ENCODE measurements around the gene MZB1.

Gene MZB1, protein sequence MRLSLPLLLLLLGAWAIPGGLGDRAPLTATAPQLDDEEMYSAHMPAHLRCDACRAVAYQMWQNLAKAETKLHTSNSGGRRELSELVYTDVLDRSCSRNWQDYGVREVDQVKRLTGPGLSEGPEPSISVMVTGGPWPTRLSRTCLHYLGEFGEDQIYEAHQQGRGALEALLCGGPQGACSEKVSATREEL

DNA sequence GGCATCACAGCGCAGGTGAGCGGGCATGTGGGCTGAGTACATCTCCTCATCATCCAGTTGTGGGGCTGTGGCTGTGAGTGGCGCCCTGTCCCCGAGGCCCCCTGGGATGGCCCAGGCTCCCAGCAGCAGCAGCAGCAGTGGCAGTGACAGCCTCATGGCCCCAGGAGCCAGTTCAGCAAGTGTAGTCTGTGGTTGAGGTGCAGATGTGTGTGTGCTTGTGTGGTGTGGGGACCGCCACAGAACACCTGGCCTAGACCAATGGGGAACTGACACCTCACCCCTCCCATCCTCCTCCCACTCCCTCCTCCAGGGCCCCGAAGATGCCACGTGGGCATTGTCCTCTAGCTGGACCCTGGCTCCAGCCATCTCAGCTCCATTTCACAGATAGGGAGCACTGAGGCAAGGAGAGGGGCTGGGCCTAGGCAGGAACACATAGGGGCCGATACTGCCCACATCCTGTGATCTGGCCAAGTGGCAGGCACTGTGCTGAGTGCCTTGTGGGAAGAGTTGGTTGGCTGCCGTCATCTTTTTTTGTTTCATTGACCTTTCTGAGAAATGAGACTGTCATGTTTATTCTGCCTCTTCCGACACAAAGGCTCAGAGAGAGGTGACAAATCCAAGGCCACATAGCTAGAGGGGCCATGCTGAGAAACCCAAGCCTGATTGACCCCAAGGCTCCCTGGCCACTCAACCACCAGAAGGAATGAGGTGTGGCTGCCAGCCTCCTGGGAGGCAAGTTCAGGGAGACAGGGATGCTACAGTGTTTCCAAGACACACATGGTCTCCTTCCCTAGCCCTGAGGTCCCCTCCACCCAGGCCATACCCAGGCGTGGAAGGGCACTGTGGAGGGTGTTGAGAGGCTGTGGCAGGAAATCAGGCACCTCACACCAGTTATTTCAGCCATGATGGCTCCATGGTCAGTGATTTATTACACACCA lies at the start of gene MZB1:
TSS of gene MZB1 (minus strand) at position 213 of the 938 bp plus-strand sequence. CDS start at position 156, 57 bp downstream.
- DNase-seq (ENCODE audit: low read depth in 2 of 2) = peak in 1 of 2 donors; percentile 47

DNA sequence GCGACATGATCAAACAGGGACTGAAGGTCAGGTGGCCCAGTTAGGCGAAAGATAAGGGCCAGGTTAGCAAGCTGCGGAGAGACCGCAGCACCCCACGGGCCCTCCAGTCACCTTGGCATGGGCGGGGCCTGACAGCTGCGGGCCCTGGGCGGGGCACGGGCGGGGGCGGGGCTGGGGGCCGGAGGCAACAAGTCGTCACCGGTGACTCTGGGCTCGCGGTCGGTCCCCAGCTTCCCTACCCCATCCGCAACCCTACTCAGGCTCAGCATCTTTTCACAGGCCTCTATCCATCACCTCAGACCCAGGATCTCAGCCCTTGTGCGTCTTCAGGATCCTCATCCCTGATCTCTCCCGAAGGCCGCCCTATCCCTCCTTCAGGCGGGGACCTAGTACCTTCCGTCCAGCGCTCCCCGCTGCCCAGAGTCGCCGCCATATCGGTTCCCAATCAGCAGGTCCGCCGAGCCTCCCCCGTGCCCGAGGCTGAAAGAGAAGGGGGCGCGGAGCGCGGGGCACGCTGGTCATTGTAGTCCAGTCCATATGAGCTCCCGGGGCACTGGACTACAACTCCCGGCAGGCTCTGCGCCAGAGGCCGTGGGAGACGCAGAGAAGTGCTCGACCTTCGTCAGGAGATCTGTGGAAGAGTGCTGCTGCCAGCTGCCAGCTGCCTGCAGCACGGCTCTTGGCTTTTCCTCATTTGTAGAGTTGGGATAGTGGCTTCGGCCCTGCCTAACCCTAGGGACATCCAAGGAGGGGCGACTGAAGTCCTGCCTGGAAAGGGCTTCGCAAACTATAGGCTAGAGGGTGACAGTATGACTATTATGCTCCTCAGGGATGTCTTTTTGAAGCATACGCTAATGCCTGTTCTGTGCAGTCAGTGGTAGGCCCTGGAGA lies 49.5 kb upstream of the MZB1 start, which contains the start of gene DNAJC18:
TSS of gene DNAJC18 (minus strand) at position 513 of the 891 bp plus-strand sequence. CDS start at position 433, 80 bp downstream.
- DNase-seq (ENCODE audit: low read depth in 2 of 2) = peak; percentile 90 to 91

DNA sequence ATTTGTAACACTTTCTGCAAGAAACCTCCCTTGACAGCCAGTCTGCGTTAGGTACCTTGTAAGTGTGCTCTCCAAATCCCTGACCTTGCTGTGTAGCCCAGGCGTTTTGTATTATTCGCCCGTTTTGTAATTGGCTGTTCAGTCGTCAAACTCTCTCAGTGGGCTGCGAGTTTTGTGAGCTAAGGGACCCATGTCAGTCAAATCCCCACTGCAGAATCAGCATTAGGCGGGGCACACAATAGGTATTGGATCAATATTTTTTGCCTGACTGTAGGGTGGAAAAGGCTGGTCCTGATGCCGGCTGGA lies 48.9 kb upstream of the MZB1 start:
- DNase-seq (ENCODE audit: low read depth in 2 of 2) = no peak

DNA sequence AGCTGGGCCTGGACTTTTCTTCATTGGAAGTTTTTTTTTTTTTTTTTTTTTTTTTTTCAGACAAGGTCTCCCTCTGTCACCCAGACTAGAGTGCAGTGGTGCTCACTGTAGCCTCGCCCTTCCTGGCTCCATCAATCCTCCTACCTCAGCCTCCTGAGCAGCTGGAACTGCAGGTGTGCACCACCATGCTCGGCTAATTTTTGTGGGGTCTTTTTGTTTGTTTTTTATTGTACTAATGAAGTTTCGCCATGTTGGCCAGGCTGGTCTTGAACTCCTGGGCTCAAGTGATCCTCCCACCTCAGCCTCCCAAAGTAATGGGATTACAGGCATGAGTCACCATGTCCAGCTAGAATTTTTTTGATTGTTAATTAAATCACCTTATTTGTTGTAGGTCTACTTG lies 46.0 kb upstream of the MZB1 start:
- DNase-seq (ENCODE audit: low read depth in 2 of 2) = no peak

DNA sequence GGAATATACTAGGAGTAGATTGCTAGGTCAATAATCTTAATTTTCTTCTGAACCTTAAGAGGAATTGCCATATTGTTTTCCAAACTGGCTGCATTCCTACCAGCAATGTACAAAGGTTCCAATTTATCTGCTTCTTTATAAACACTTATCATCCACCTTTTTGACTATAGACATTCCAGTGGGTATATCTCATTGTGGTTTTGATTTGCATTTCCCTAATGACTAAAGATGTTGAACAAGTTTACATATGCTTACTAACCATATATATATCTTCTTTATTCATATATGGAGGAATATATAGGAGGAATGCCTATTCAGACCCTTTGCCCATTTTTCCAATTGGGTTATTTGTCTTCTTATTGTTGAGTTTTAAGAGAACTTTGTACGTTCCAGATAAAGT lies 42.0 kb upstream of the MZB1 start:
- DNase-seq (ENCODE audit: low read depth in 2 of 2) = no peak

DNA sequence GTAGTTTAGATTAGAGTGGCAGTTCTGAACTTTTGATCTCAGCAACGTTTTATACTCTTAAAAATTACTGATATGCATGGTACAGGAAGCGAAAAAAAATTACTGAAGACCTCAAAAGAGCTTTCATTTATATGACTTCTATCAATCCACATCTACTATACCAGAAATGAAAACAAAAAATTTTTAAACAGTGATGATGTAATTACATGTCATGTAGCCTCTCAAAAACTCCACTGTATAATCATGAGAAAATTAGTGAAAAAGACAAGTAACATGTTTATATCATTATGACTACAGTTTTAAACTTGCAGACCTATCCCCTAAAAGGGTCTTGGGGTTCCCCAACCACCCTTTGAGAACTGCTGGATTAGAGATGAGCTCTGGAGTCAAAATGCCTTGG lies 40.3 kb upstream of the MZB1 start:
- no peak for DNase-seq (ENCODE audit: low read depth in 2 of 2)

DNA sequence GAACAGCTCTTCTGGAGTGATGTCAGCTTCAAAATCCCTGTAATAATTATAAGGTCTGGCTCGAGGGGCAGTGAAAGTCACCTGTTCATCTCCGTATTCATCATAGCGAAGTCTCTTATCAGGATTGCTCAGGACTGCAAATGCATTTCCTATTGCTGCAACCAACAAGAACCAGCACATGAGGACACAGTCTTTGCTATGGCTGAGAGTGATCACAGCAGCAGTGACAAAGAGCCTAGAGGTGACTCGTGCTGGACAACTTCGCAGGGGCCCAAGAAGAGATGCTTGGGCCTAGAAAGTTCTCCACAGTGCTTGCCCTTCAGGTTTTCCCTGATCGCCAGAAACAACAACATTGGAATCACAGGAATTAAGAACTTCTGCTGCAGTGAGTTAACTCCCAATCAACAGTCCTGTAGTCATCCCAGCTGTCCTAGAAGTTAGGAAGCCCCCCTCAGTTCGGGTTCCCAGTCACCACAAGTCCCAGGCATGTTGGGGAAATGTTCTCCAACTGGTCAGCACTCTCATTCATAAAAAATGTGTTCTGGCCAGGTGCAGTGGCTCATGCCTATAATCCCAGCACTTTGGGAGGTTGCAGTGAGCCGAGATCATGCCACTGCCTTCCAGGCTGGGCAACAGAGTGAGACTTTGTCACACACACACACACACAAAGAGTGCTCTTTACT lies 36.6 kb upstream of the MZB1 start:
- no peak for DNase-seq (ENCODE audit: low read depth in 2 of 2)

DNA sequence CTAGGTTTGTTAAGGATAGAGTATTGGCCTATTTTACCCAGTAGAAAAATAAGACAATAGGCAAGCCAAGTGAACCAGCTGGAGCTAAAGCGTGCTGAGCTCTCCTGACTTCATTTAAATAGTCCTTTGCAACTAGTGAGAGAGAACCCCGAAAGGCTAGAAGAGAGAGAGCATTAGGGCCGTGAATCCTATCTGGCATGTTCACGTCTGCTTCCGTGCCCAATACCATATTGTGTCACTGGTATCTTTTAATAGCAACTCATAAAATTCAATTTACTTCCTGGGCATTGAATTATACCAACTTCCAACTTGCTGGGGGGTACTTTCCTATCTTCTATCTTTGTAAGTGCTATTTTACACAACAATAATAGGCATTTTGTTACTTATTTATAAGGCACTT lies 35.8 kb upstream of the MZB1 start:
- DNase-seq (ENCODE audit: low read depth in 2 of 2) = no peak

DNA sequence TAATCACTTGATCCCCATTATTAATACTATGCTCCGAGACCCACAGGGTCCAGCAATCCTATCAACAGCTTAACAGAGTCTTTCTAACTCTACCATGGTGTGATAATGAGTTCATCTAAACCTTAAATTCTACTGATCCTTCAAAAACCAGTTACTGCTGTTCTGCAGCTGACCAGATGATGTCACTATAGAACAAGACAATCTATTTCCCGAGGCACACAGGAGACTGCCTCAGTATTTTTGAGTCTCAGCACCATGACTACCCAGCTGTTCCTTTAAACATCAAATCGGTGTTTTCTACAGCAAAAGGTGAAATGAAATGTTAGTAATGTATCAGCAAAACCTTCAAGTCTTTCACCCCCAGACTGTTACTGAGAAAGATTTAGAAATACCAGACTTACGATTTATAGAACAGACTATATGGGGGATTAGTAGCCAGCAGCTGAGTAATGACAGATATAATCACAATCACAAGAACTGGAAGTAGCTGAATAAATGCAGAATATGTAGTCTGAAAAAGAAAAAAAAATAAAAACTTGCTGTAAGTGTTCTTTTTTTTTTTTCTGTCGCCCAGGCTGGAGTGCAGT lies 32.7 kb upstream of the MZB1 start:
- no peak for DNase-seq (ENCODE audit: low read depth in 2 of 2)

DNA sequence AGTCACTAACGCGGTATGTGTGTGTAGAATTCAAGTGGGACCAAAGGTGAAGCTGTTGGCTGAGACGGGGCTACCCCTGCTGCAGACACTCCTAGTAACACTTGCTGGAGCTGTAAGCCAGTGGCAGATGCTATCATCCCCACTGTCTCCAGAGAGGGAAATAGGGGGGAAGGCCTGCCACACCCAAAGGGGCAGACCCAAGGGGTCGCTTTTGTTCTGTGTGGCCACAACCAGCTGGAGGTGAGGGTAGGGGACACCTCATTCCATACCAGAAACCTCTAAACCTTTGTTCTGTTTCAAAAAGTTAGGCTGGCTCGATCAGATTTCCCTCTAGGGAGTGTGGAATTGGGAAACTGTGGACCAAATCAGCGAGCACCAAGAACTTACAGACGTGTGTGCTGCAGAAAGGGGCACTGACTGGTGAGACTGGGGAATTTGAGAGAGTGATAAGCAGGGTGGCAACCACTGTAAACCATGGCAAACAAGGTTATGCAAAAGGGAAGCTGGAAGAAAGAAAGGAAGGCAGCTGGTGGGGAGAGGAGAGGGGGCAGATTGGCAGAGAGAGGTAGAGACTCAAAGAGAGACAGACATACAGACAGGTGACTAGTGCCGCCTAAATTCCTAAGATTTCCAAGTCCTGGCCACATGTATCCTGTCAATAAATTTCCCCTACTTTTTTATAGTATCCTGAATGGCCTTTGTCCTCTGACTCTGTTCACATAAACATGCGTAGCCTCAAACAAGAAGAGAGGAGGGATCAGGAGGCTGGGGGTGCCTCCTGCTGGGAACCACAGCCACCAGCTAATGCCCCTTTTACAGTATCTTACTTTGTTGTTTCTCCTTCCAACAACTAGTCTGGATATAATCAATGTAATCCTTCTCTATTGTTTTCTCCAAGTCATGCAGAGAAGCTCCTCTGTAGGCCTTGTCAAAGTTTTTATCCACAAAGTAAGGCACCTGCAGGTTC lies 29.8 kb upstream of the MZB1 start:
- DNase-seq (ENCODE audit: low read depth in 2 of 2) = no peak

DNA sequence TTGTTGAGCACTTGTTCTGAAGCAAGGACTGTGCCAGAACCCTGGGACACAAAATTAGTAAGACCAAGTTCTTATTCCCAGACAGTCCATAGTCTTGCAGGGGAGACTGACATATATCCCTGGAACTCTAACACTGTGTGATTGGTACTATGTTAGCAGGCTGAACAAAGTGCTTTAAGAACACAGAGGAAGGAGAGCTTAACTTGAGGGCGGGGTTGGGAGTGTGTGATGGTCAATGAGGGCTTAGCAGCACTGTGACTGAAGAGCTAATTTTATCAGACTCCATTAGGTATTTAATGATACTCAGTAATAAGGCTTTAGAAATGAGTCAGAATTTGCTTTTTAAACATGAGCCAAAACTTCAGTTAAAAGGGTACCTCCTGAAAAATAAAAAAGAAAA lies 29.1 kb upstream of the MZB1 start:
- no peak for DNase-seq (ENCODE audit: low read depth in 2 of 2)

DNA sequence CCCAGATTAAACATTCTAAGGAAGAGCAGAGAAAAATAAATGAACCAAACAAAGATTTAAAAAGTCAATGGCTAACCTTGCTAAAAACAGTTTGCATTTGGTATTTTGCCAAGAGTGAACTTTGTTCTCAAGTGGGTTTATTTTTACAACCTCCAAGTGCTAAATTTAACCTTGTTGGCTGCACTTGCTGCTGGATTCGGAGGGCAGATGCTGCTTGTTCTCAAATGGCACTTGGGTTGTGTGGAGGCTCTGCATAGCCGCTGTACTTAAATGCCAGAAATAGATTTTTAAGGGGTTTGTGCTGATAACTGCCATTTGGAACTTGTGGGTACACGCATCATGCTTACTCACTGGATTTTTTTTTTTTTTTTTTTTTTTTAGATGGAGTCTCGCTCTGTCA lies 27.5 kb upstream of the MZB1 start:
- no peak for DNase-seq (ENCODE audit: low read depth in 2 of 2)

DNA sequence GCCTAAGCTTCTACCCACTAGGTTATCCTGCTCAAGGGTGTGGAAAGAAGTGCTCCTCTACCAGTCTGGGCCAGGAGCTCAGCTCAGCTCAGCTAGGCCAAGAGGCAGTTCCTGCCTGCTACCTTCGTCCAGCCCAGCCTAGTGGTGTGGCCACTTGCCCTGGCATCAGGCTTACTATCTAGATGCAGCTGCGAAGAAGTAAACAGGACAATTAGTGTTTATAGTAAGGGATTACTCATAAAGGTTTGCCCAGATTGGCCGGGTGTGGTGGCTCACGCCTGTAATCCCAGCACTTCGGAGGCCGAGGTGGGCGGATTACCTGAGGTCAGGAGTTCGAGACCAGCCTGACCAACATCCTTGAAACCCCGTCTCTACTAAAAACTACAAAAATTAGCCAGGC lies 26.9 kb upstream of the MZB1 start:
- no peak for DNase-seq (ENCODE audit: low read depth in 2 of 2)

DNA sequence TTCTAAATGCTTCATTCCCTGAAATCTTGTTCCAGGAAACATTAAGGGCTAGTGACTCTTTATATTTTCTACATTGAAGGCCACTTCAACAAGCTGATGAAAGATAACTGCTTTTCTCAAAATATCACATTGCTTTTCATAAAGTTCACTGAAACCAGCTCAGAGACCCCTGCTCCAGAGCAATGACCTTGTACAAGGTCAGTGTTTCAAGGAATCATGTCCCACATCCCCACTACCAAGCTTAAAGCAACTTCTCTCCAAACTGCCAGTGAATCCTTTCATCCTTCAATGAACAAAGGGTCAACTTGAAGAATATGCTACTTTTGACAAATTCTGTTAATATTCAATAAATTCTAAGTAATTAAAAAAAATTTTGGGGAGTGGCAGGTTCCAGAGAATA lies 26.2 kb upstream of the MZB1 start:
- DNase-seq (ENCODE audit: low read depth in 2 of 2) = no peak

DNA sequence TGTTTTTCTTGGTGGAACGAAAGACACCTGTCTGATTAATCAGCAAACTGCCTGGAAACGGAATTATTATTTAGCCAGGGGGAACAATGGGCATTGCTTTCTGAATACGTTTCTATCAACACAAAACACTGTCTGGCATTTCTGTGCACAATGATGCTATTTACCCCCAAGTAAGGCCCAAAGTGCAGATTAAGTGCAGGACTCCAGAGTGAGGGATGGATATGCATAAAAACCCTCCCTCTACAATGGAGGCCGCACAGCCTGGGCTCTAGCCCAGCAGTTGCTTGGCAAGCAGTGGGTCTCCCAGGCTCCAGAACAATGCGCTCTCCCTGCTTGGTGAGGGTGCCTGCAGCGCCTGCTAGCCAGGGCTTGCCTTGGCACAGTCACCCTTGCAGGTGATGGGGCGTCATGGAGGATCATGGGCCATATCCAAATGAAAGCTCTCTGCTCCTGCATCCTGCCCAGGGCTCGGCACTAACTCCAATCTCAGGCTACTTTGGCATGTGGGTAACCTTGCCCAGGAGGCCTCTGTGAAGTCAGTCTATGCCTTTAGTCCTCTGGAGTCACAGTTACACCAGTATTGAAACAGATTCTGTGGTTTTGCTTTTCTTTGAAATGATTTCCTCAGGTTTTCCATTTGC lies 25.6 kb upstream of the MZB1 start:
- no peak for DNase-seq (ENCODE audit: low read depth in 2 of 2)

DNA sequence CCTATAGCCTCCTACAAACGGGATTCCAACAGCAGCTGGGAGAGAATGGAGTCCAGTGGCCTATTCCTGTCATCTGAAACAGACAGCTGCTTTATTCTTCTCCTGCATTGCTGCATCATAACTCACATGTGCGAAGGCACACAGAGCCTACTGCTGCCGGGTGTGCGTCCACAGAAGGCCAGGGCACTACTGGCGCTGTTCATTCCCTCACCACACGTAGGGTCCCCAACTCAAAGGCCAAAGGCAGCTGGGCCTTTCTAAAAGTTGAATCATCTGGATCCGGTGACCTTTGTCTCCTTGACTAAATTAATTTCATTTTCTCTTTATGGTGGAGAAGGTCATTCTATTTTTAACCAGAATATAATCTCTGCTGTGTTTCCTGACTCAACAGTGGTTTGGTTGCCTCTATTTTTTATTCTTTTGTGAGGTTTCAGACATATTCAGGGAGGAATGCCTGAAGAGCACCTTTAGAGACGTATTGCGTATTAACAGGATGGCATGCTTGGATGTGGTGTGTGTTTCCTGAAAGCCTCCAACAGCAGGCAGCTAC lies 24.9 kb upstream of the MZB1 start:
- DNase-seq (ENCODE audit: low read depth in 2 of 2) = no peak

DNA sequence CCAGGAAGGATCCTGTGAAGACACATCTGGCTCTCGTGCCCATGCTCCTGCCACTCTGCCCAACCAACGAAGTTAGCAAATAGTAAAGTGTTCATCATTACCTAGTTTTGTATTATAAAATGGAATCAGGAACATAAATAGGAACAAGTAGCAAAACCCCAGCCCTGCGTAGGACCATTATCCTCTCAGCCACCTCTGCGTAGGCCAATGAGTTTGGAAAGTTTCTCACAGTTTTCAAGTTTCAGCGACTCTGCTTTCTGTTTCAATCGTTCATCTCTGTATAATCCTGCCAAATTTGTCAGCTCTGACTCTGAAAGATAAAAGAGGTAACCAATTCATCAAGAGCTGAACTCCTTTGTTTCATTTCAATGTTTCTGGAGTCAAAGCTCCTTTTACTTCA lies 24.2 kb upstream of the MZB1 start:
- DNase-seq (ENCODE audit: low read depth in 2 of 2) = no peak

DNA sequence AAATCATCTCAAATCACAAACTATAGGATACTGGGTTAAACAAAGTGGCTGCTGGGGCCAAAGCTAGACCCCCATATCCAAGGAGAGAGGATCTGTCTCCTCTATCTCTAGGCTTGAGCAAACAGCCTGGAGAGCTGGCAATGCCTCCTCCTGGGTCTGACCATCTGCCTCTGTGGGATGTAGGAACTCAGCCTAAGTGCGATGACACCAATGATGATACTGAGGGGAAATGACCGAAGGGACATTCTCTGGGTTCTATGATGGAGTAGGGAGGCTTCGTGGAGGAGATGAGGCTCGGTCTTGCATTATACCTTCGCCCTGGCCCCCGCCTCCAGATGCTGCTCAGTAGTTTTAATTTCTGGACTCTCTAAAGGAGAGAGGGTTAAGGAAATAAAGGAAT lies 23.4 kb upstream of the MZB1 start:
- DNase-seq (ENCODE audit: low read depth in 2 of 2) = no peak

All from stimulated activated CD4-positive, alpha-beta T cell treated with anti-CD3 and anti-CD28 coated beads, Interleukin-15, amount 100 ng/mL, for 48 hours (primary cell).